ENCODE data around the gene KPNA6.

DNA sequence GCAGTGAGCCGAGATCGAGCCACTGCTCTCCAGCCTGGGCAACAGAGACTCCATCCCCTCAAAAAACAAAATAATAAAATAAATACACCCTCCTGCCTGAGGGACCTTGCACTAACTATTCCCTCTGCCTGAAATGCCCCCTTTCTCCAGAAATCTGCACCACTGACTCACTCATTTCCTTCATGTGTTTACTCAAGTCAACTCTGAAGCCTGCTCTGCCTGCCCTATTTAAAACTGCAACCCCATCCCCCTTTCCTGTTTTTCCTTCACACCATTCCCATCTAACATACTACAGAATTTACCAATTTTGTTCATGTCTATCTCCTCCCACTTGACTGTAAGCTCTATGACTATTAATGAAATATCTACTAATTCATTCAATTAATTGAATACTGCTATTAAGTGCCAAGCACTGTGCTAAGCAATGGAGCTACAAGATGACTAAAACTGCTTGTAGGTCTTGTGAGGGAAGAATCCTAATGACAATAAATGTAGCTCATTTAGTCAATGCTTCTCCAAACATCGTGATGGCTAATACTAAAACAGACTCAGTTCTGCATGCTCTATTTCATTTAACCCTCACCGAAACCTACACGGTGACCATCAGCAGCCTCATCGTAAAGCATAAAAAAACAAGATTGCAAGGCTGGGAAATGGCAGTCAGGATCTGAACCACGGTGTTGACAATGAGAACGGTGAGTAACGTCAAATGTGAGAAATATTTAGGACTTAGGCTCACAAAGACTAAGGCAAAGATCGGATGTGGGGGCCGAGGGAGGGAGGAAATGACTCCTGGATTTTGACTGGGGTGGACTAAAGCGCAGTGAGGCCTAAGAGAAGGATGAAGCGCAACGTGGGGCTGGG, 35.9 kb upstream of the KPNA6 start:
- TF ChIP-seq, protein P1, sequence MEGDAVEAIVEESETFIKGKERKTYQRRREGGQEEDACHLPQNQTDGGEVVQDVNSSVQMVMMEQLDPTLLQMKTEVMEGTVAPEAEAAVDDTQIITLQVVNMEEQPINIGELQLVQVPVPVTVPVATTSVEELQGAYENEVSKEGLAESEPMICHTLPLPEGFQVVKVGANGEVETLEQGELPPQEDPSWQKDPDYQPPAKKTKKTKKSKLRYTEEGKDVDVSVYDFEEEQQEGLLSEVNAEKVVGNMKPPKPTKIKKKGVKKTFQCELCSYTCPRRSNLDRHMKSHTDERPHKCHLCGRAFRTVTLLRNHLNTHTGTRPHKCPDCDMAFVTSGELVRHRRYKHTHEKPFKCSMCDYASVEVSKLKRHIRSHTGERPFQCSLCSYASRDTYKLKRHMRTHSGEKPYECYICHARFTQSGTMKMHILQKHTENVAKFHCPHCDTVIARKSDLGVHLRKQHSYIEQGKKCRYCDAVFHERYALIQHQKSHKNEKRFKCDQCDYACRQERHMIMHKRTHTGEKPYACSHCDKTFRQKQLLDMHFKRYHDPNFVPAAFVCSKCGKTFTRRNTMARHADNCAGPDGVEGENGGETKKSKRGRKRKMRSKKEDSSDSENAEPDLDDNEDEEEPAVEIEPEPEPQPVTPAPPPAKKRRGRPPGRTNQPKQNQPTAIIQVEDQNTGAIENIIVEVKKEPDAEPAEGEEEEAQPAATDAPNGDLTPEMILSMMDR (IDR thresholded peaks at IDR 0.05; ENCODE audit: low read length) = no peak
- TF ChIP-seq EZH2phosphoT487 (IDR thresholded peaks at IDR 0.05; ENCODE audit: low read length) (no peak), EZH2 (optimal IDR thresholded peaks at IDR 0.05; ENCODE audit: low read depth, low read length) (no peak)
